NCI-H1105 treated with DMSO at 0.1 percent for 48 hours (cell line): ENCODE measurements around the gene TMEM219.
"Not testable (repeated sequence)": the region's sequence is repeated elsewhere in the genome, so short reads cannot be mapped to it uniquely, and the experiment has no call there.

Experiments
- DNase-seq: peaks from one replicate; lab custom pipeline; 2025; lab: John Stamatoyannopoulos, UW

Gene TMEM219

GRCh38 chr16:29951625-29952365, 10.1 kb upstream of the TMEM219 start:
- DNase-seq: no peak

GRCh38 chr16:29958756-29959155, 3.1 kb upstream of the TMEM219 start:
- no peak for DNase-seq

- no peak for DNase-seq
Observed at GRCh38 chr16:29959293-29959692, 2.6 kb upstream of the TMEM219 start.

- DNase-seq: not testable (repeated sequence)
Observed at GRCh38 chr16:29959821-29960220, 2.1 kb upstream of the TMEM219 start.

GRCh38 chr16:29961127-29961478, 776 bp upstream of the TMEM219 start:
- no peak for DNase-seq

- DNase-seq: no peak
Observed at GRCh38 chr16:29962344-29962994, 590 bp downstream of the TMEM219 start.

GRCh38 chr16:29963021-29963743, 1.3 kb downstream of the TMEM219 start:
- no peak for DNase-seq

GRCh38 chr16:29968205-29968604, 6.3 kb downstream of the TMEM219 start:
- DNase-seq: no peak

- DNase-seq: no peak
Observed at GRCh38 chr16:29971304-29971703, 9.4 kb downstream of the TMEM219 start.

- no peak for DNase-seq
Observed at GRCh38 chr16:29972500-29972899, 10.6 kb downstream of the TMEM219 start.

GRCh38 chr16:29972992-29973383, 11.1 kb downstream of the TMEM219 start:
- DNase-seq: no peak

GRCh38 chr16:29973384-29974246, 11.7 kb downstream of the TMEM219 start, which contains the start of gene TAOK2:
TSS of gene TAOK2 (plus strand) at chr16:29973868. CDS start at chr16:29977773, 3,905 bp downstream.
- DNase-seq: peak; percentile 96

GRCh38 chr16:29974291-29975133, 12.6 kb downstream of the TMEM219 start:
- DNase-seq: no peak

- no peak for DNase-seq
Observed at GRCh38 chr16:29975134-29975538, 13.3 kb downstream of the TMEM219 start.

GRCh38 chr16:29975811-29976511, 14.1 kb downstream of the TMEM219 start:
- no peak for DNase-seq

- DNase-seq: no peak
Observed at GRCh38 chr16:29977063-29977825, 15.4 kb downstream of the TMEM219 start.

GRCh38 chr16:29978081-29978480, 16.2 kb downstream of the TMEM219 start:
- DNase-seq: no peak

- DNase-seq: no peak
Observed at GRCh38 chr16:29978564-29979270, 16.8 kb downstream of the TMEM219 start.
